ENCODE measurements around the gene DYSF.

Gene DYSF

DNA sequence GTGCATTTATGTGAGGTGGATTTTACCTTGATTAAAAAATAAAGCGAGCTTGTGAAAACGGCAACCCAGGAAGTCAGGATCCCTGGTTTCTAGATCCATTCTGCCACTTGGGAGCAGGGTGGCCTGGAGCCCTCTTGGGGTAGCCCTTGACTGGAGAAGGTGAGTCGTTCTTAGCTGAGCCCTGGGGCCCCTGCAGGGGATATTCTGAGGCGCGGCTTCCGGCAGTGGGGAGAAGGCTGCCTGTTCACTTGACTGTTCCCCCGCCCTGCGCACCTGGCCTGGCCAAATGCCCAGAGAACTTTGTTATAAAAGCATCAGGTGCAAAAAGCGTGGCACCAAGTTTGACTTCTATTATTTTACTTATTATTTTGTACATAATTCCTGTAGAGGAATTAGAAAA is 221.9 kb downstream of the DYSF start:
- DNase-seq (ENCODE audit: low spot score), result no peak

- no peak for DNase-seq (ENCODE audit: low spot score)
These were observed 225.5 kb downstream of the DYSF start for GRCh38 chr2:71678874-71679273.

DNA sequence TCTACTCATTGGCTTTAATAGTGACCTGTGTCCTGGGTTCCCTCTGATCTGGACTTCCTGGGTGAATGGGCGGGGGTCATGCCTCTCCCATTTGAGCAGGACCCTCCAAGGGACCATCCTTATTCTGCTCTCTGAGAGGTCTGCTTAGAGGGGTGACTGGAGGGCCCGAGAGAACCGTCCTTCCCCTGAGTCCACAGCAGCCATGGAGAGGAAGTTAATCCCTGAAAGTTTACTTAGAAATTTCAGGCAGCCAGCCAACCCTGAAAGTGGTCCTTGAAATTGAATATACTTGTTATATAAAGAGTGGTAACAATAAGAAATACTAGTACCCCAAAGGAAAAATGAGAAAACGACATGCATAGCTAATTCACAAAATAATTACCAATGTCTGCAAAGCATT is 226.1 kb downstream of the DYSF start:
- no peak for DNase-seq (ENCODE audit: low spot score)

DNA sequence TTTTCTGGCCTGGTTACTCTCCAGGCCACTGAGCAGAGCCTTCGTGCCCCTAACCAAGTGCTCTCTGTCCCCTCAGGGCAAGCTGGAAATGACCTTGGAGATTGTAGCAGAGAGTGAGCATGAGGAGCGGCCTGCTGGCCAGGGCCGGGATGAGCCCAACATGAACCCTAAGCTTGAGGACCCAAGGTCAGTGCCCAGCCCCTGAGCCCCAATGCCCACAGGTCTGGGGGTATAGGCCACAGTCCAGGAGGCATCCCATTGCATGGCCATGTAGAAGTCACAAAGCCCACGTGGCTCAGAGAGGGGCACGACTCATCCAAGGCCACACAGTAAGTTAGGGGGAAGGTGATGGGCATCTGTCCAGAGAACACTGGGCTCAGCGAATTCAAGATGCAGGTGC is 227.6 kb downstream of the DYSF start:
- no peak for DNase-seq (ENCODE audit: low spot score)

- DNase-seq (ENCODE audit: low spot score), result no peak
These were observed 228.3 kb downstream of the DYSF start for GRCh38 chr2:71681626-71682025.

DNA sequence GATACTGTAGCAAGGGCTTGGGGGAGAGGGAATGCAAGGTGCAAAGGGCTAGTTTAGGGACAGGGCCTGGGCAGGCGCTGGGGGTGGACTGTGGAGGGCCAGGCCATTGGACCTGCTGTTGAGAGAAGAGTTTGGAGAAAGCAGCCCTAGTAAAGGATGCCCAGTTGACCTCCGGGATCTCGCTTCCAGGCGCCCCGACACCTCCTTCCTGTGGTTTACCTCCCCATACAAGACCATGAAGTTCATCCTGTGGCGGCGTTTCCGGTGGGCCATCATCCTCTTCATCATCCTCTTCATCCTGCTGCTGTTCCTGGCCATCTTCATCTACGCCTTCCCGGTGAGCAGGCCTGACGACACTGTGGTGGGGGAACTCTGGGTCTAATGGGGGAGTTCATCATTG is 229.0 kb downstream of the DYSF start:
- no peak for DNase-seq (ENCODE audit: low spot score)

- no peak for DNase-seq (ENCODE audit: low spot score)
These were observed 229.7 kb downstream of the DYSF start for GRCh38 chr2:71683070-71683469.

DNA sequence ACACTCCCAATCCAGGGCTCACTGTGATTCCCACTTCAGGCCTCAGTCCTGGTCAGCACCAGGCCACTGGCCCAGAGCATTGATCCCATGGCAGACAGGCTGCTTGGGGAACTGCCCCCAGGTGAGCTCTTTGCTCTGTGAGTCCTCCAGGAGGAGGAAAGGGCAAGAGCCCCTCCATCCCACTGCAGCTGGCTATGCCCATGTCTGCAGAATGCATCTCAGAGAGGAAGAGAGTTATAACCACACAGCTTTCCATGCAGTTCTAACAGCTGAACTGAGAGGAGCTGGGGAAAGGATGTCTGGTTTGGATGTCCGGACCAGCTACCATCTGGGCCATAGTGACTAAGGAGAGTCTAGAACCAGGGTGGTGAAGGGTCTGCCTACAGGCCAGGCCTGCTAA is 230.3 kb downstream of the DYSF start:
- no peak for DNase-seq (ENCODE audit: low spot score)

DNA sequence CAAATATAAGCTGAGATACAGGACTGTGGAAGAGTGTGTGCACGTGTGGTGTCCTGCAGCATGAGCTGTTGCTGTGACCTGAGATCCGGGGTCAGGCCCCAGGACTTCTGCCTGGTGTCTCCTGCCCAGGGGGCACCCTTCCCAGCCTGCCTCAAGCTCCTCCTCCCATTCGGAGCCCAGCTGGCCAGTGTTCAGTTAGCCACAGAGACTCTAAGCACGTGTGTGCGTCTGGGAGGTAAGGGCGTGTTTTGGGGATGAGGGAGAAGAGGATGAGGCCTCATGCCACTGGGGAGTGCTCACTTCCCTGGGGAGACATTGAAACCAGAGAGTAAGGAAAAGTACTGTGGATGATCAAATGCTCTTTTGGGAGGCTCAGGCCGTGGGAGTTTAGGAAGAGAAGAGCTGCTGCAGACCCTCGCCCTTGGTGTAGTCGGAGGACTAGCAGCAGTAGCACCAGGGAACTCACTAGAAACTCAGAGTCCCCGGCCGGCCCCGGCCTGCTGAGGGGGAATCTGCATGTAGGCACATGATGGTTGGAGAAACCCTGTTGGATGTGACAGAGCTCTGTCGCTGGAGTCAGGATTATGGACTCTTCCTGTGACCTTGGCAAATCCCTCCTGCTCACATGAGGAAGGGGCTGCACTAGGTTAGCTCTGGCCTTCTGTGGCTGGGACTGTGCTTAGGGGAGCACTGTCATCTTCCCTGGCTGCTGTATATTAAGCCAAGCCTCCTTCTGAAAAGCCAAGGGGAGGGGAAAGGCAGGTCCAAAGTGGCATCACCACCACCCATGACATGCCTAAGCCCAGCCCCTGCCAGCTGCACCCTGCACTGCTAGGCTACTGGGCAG is 231.1 kb downstream of the DYSF start:
- DNase-seq (ENCODE audit: low spot score), result no peak

GRCh38 chr2:71685073-71685848 is 231.9 kb downstream of the DYSF start:
- DNase-seq (ENCODE audit: low spot score), result no peak

- DNase-seq (ENCODE audit: low spot score), result no peak
These were observed 232.7 kb downstream of the DYSF start for GRCh38 chr2:71685941-71686611.

DNA sequence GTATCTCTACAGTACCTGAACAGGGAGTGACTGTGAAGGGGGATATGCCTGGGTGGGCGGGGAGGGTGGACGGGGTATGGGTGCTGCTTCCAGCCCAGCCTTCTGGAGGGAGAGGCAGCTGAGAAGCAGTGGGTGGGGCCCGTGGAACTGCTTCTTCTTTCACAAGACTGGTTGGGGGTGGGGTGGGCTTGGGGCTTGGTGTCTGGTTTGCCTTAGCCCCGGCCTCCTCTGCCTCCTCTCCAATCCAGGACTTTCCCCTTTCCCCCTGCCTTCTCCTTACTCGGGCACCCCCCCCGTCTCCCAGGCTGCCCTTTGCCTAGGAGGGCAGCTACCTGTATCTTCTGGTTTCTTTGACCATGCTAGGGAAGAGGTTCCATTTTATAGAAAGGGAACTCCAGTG is 233.4 kb downstream of the DYSF start:
- no peak for DNase-seq (ENCODE audit: low spot score)

GRCh38 chr2:71687412-71687811 is 234.1 kb downstream of the DYSF start:
- DNase-seq (ENCODE audit: low spot score), result no peak

DNA sequence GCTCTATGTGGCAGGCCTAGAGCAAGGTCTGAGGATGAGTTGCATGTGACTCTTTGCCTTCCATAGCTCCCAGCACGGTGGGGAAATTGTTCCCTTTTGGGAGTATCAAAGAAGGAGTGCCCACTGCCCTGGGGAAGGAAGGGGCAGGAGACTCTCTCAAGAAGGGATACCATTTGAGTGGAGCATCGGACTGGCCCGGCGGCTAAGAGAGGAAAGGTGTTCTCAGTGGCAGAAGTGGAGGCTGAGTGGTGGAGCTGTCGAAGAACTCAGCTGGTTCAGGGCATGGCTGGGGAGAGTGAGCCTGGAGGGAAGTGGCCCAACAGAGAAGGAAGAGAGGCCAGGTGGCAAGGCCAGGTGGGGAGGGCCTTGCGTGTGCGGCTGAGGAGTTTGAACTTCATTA is 235.2 kb downstream of the DYSF start:
- no peak for DNase-seq (ENCODE audit: low spot score)

GRCh38 chr2:71689393-71689792 is 236.0 kb downstream of the DYSF start:
- no peak for DNase-seq (ENCODE audit: low spot score)

DNA sequence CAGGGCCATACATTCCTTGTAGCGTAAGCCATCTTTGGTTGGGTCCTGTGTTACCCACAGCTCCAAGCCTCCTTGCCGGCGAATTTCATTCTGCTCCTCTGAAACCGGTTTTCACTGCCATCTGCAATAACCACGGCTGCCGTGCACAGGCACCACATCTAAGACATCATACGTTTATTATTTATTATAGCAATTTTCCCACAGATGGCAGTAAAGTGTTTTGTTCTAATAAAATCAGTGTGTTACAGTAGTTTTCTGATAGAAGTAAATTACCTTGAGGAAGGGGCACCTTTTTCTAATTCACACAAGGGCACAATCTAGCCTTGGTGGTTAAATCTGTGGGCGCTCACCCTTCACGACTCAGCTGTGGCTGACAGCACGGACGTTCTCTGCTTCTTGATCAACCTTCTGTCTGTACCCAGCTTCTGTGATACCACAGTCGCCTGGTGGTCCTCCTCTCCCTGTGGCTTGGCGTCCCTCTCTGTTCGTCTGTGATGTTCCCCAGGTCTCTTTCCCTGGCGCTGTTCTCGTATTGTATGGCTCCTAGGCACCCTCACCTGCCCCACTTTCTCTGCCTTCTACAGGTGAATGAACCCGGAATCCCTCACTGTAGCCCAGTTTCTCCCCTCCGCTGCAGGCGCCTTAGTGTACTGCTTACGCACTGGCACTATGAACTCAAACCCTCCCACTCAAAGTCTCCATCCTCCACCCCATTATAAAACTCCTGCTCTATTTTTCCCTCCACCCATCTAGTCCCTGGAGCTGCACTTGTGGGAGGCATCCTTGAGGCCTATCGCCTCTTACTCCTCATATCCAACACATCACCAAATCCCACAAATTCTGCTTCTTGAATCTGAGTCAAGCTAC is 236.8 kb downstream of the DYSF start:
- no peak for DNase-seq (ENCODE audit: low spot score)

DNA sequence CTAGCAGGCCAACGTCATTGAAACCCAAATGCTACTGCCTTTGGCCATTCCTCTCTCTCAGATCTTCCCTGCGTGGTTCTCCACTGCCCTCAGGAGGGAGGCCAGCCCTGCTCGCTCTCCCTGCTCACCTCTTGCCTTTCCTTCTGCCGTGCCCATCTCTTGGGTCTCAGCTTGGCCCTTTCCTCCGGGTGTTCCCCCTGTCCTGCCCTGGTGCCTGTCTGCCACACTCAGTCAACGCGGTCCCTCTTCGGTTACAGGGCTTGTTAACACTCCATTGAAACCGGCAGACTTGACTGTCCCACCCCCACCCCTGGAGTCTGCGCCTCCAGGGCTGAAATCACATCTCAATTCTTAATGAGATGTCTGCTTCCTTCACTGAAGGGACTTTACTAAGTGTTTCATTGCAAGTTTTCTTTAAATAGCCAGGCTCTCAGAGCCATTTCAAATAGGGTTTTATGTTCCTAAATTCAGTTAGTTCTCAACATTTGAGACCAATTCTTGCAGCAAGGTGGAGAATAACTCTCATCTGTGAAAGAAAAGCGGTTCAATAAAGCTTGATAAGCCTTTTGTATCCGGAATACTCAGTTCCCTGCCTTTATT is 237.6 kb downstream of the DYSF start:
- no peak for DNase-seq (ENCODE audit: low spot score)

DNA sequence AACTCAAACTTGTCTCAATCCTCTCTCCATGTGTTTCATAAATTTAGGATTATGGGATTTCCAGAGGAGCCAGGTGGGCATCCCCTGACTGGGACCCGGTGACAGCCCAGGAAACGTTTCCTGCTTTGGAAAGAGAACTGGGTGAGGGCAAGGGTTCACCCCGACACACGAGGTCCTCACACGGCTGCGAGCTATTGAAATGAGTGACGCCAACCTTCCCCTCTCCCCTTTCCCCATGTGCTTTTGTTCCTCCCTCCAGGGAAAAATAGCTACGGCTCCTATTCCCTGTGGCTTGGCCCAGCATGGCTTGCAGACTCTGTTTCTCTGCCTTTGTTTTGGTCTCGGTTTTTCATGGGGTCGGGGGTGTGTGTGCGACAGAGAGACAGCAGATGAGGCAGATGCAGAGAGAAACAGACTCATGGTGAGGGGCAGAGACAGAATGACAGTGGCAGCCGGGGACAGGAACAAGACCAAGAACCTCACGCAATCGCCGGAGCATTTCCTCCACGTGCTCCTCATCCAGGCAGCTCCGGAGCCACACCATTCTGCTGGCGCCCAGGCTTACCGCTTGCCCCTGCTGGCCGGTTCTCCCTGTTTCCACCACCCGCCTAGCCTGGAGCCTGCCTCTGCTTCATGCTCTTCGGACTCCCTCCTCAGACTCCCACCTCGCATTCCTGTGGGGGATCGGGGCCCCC is 238.5 kb downstream of the DYSF start:
- DNase-seq (ENCODE audit: low spot score), result no peak

DNA sequence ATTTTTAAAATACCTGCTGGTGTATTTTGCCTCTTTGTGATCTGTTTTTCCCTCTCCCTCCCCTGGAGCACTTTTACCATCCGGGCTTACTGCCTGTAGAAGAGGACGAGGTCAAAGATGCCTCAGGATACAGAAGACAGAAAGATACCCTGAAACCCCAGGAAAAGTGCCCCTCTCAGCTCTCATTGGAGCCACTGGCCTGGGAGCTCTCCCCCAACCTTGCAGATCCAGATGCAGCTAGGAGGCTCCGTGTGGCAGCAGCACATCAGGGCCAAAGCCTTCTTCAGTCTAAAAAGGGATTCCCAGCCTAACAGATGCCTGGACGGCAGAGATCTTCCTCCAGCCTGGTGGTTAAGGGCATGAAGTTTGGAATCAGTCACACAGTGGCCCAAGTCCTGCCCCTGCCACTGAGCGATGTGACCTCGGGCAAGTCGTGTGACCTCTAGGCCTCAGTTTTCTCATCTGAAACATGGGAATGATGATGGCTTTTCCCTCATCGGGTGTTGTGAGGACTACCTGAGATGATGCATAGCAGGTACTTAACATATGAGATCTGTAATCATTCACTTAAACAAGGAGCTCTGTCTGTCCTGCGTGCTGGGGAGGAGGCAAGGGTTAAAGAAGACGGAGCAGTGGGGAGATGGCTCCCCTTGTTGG is 239.4 kb downstream of the DYSF start:
- DNase-seq (ENCODE audit: low spot score), result no peak
